NCI-H2196 (cell line): ENCODE data around the gene PCDHGA8.
"Not testable (repeated sequence)": the region's sequence is repeated elsewhere in the genome, so short reads cannot be mapped to it uniquely, and the experiment has no call there.

Experiments used
- DNase-seq: peaks from one replicate; lab custom pipeline; 2025; ENCODE audit not compliant: unreplicated experiment; lab: John Stamatoyannopoulos, UW

PCDHGA8 gene

GRCh38 chr5:141392429-141393198 is at the start of gene PCDHGA8:
Gene PCDHGA8, plus strand, starts transcription at chr5:141392633. Its CDS starts 181 bp downstream, at chr5:141392814.
- no peak for DNase-seq

- DNase-seq, result no peak
Observed at GRCh38 chr5:141342773-141343172, 49.7 kb upstream of the PCDHGA8 start.

GRCh38 chr5:141343242-141343952 is 49.0 kb upstream of the PCDHGA8 start, which contains the start of gene PCDHGA3:
Gene PCDHGA3, plus strand, starts transcription at chr5:141343829. Its CDS starts 205 bp downstream, at chr5:141344034.
- no peak for DNase-seq

GRCh38 chr5:141343953-141344463 is 48.4 kb upstream of the PCDHGA8 start:
- DNase-seq, result no peak

GRCh38 chr5:141345327-141345726 is 47.1 kb upstream of the PCDHGA8 start:
- DNase-seq, result no peak

GRCh38 chr5:141346017-141346416 is 46.4 kb upstream of the PCDHGA8 start:
- not testable (repeated sequence) for DNase-seq

- DNase-seq, result no peak
Observed at GRCh38 chr5:141349917-141350619, 42.4 kb upstream of the PCDHGA8 start, which contains the start of gene PCDHGB1. Gene PCDHGB1, plus strand, starts transcription at chr5:141350099. Its CDS starts 162 bp downstream, at chr5:141350261.

- no peak for DNase-seq
Observed at GRCh38 chr5:141351591-141351990, 40.8 kb upstream of the PCDHGA8 start.

GRCh38 chr5:141354900-141355469 is 37.4 kb upstream of the PCDHGA8 start, which contains the start of gene PCDHGA4:
Gene PCDHGA4, plus strand, starts transcription at chr5:141355021. Its CDS starts 87 bp downstream, at chr5:141355108.
- DNase-seq, result no peak

- no peak for DNase-seq
Observed at GRCh38 chr5:141355641-141356040, 36.8 kb upstream of the PCDHGA8 start.

GRCh38 chr5:141356133-141356532 is 36.3 kb upstream of the PCDHGA8 start:
- DNase-seq, result no peak

- no peak for DNase-seq
Observed at GRCh38 chr5:141356950-141357349, 35.5 kb upstream of the PCDHGA8 start.

- no peak for DNase-seq
Observed at GRCh38 chr5:141359790-141360426, 32.5 kb upstream of the PCDHGA8 start, which contains the start of gene PCDHGB2. Gene PCDHGB2, plus strand, starts transcription at chr5:141359994. Its CDS starts 142 bp downstream, at chr5:141360136.

GRCh38 chr5:141360685-141361084 is 31.7 kb upstream of the PCDHGA8 start:
- no peak for DNase-seq

- DNase-seq, result no peak
Observed at GRCh38 chr5:141362719-141363118, 29.7 kb upstream of the PCDHGA8 start.

GRCh38 chr5:141363952-141364660 is 28.3 kb upstream of the PCDHGA8 start, which contains the start of gene PCDHGA5:
Gene PCDHGA5, plus strand, starts transcription at chr5:141364162. Its CDS starts 169 bp downstream, at chr5:141364331.
- DNase-seq, result no peak

- DNase-seq, result no peak
Observed at GRCh38 chr5:141366016-141366896, 26.2 kb upstream of the PCDHGA8 start.
